DMS53 (cell line): Measurements from ENCODE around the gene GRIK4.
A peak's percentile ranks its signal among the peaks of the same experiment; 100 is the strongest.
"Not testable (repeated sequence)": the region's sequence is repeated elsewhere in the genome, so short reads cannot be mapped to it uniquely, and the experiment has no call there.

Source experiments
- DNase-seq: peaks from one replicate; lab custom pipeline; 2025; lab: John Stamatoyannopoulos, UW

Gene GRIK4

GRCh38 chr11:120511116-120511819 is at the start of gene GRIK4:
TSS of gene GRIK4 (plus strand) at chr11:120511748. CDS start at chr11:120660319, 148,571 bp downstream.
- DNase-seq, result peak; percentile 90

GRCh38 chr11:120462825-120463224 is 48.7 kb upstream of the GRIK4 start:
- DNase-seq, result peak; percentile 37

GRCh38 chr11:120465921-120466534 is 45.5 kb upstream of the GRIK4 start:
- DNase-seq, result no peak

- no peak for DNase-seq
Observed at GRCh38 chr11:120467627-120468026, 43.9 kb upstream of the GRIK4 start.

GRCh38 chr11:120471131-120471530 is 40.4 kb upstream of the GRIK4 start:
- DNase-seq, result no peak

GRCh38 chr11:120471994-120472393 is 39.6 kb upstream of the GRIK4 start:
- DNase-seq, result no peak

GRCh38 chr11:120473503-120473902 is 38.0 kb upstream of the GRIK4 start:
- DNase-seq, result no peak

- peak; percentile 20 for DNase-seq
Observed at GRCh38 chr11:120482149-120482548, 29.4 kb upstream of the GRIK4 start.

- DNase-seq, result no peak
Observed at GRCh38 chr11:120484722-120485121, 26.8 kb upstream of the GRIK4 start.

- DNase-seq, result no peak
Observed at GRCh38 chr11:120486138-120486537, 25.4 kb upstream of the GRIK4 start.

GRCh38 chr11:120489799-120490198 is 21.7 kb upstream of the GRIK4 start:
- DNase-seq, result no peak

GRCh38 chr11:120492486-120492885 is 19.1 kb upstream of the GRIK4 start:
- no peak for DNase-seq

GRCh38 chr11:120494595-120494994 is 17.0 kb upstream of the GRIK4 start:
- DNase-seq, result no peak

- no peak for DNase-seq
Observed at GRCh38 chr11:120499088-120499487, 12.5 kb upstream of the GRIK4 start.

- no peak for DNase-seq
Observed at GRCh38 chr11:120499859-120500258, 11.7 kb upstream of the GRIK4 start.

GRCh38 chr11:120500414-120501071 is 11.0 kb upstream of the GRIK4 start:
- DNase-seq, result no peak

GRCh38 chr11:120501440-120501839 is 10.1 kb upstream of the GRIK4 start:
- DNase-seq, result no peak

GRCh38 chr11:120501976-120502755 is 9.4 kb upstream of the GRIK4 start:
- DNase-seq, result no peak

GRCh38 chr11:120503529-120503928 is 8.0 kb upstream of the GRIK4 start:
- not testable (repeated sequence) for DNase-seq

- no peak for DNase-seq
Observed at GRCh38 chr11:120505801-120506425, 5.6 kb upstream of the GRIK4 start.

- no peak for DNase-seq
Observed at GRCh38 chr11:120509346-120510053, 2.0 kb upstream of the GRIK4 start.
